PC-3 (cell line): ENCODE data around the gene LAYN. TPM values are rescaled to one million over a fixed set of nuclear protein-coding genes. Genes with fewer than 3 reads are reported as not detected.
A peak's percentile ranks its signal among the peaks of the same experiment; 100 is the strongest.

Source experiments
- ATAC-seq: fragments of 200-7000 bp; cut with Tn5 transposase; 2 replicates; pipeline ENCODE4 v1.9.1; 2020; ENCODE audit warnings: mild to moderate bottlenecking, moderate library complexity
- BruUV-seq: library from RNA; stranded (reverse); fragments of 400-500 nt; replicated peaks from 2 replicates; lab custom pipeline; 2021; lab: Mats Ljungman, UMichigan
- CTCF ChIA-PET: fragments of 300-600 bp; sonication (Branson Sonifier 250); formaldehyde crosslinking; loops from one replicate; lab custom pipeline; 2022; ENCODE audit warnings: antibody characterized with exemption; lab: Charles Lee
- POLR2A ChIA-PET: fragments of 300-600 bp; sonication (Branson Sonifier 250); formaldehyde crosslinking; loops from one replicate; lab custom pipeline; 2022; ENCODE audit warnings: antibody characterized with exemption; ENCODE audit not compliant: unreplicated experiment; lab: Charles Lee
- DNase-seq: peaks from one replicate; pipeline ENCODE4 v3.0.0-alpha.2; 2015
- H2AFZ ChIP-seq: fragments of 300-600 bp; sonication (generic); 2 replicates; pipeline ENCODE4 v1.6.0; 2016; ENCODE audit warnings: antibody characterized with exemption, low read length
- H3F3A ChIP-seq: fragments of 300-600 bp; sonication (generic); one replicate; pipeline ENCODE4 v1.6.0; 2017; ENCODE audit warnings: antibody characterized with exemption, low read length, control low read depth, mild to moderate bottlenecking; ENCODE audit not compliant: unreplicated experiment
- H3K27ac ChIP-seq: fragments of 300-600 bp; sonication (generic); 2 replicates; pipeline ENCODE4 v1.5.1; 2016; ENCODE audit warnings: mild to moderate bottlenecking, low read length
- H3K27me3 ChIP-seq: fragments of 300-600 bp; sonication (generic); 2 replicates; pipeline ENCODE4 v1.6.1; 2016; ENCODE audit warnings: low read length, mixed read lengths
- H3K36me3 ChIP-seq: fragments of 300-600 bp; sonication (generic); 2 replicates; pipeline ENCODE4 v1.6.1; 2016; ENCODE audit warnings: low read depth, mixed run types, low read length, mixed read lengths
- H3K4me1 ChIP-seq: fragments of 300-600 bp; sonication (generic); 2 replicates; pipeline ENCODE4 v1.5.1; 2016; ENCODE audit warnings: low read length; ENCODE audit not compliant: insufficient read depth
- H3K4me2 ChIP-seq: fragments of 300-600 bp; sonication (generic); 2 replicates; pipeline ENCODE4 v1.6.0; 2016; ENCODE audit warnings: low read length
- H3K4me3 ChIP-seq: fragments of 300-600 bp; sonication (generic); 2 replicates; pipeline ENCODE4 v1.5.1; 2016; ENCODE audit warnings: mild to moderate bottlenecking, low read length, mixed read lengths
- H3K79me2 ChIP-seq: fragments of 300-600 bp; sonication (generic); 2 replicates; pipeline ENCODE4 v1.6.1; 2017; ENCODE audit warnings: low read length, mixed read lengths
- H3K9ac ChIP-seq: fragments of 300-600 bp; sonication (generic); 2 replicates; pipeline ENCODE4 v1.6.0; 2016; ENCODE audit warnings: mild to moderate bottlenecking, low read length
- H3K9me2 ChIP-seq: fragments of 300-600 bp; sonication (generic); replicated peaks from 2 replicates; pipeline ENCODE4 v1.6.1; 2016; ENCODE audit warnings: mixed run types, low read length, mixed read lengths
- H3K9me3 ChIP-seq: fragments of 300-600 bp; sonication (generic); 2 replicates; pipeline ENCODE4 v1.6.1; 2016; ENCODE audit warnings: low read length, mixed read lengths
- H4K20me1 ChIP-seq: fragments of 300-600 bp; sonication (generic); 2 replicates; pipeline ENCODE4 v1.6.1; 2016; ENCODE audit warnings: low read length, mixed read lengths
- CTCF ChIP-seq: fragments of 300-600 bp; sonication (generic); conservative IDR thresholded peaks from 2 replicates; pipeline ENCODE4 v1.5.1; 2017; ENCODE audit warnings: antibody characterized with exemption, low read depth, mild to moderate bottlenecking, low read length
- EZH2 ChIP-seq: fragments of 300-600 bp; sonication (generic); IDR thresholded peaks from one replicate; pipeline ENCODE4 v1.6.1; 2017; ENCODE audit warnings: antibody characterized with exemption, mild to moderate bottlenecking, low read length; ENCODE audit not compliant: unreplicated experiment
- EZH2phosphoT487 ChIP-seq: fragments of 300-600 bp; sonication (generic); IDR thresholded peaks from 2 replicates; pipeline ENCODE4 v1.6.1; 2018; ENCODE audit warnings: mild to moderate bottlenecking, antibody characterized with exemption, low read length, borderline replicate concordance
- intact Hi-C: fragments of 100-400 bp; cut with micrococcal nuclease; formaldehyde crosslinking; loops from 2 replicates; pipeline ENCODE4 v1.9.0; 2023
- total RNA-seq: library from RNA; depleted of rRNA; stranded (reverse); fragments of >200 nt; gene quantifications from 2 replicates; pipeline ENCODE4 v1.2.3, GENCODE V29; 2014

LAYN gene
- total RNA-seq, 1 experiment from 2014 or later: 0.47 TPM

GRCh38 chr11:111520560-111520959 is 20.0 kb upstream of the LAYN start:
- Histone ChIP-seq H3K79me2 (no peaks in the 10 kb centered on the region), H3K9me2 (no peaks in the 10 kb centered on the region), H4K20me1 (no peaks in the 10 kb centered on the region), H3K9ac (no peak overlapping the region), H2AFZ (no peak overlapping the region), H3K27me3 (no peaks in the 10 kb centered on the region), H3K36me3 (no peaks in the 10 kb centered on the region), H3K27ac (no peak overlapping the region), H3K4me3 (no peak overlapping the region), H3K4me1 (no peaks in the 10 kb centered on the region), H3K9me3 (no peaks in the 10 kb centered on the region), H3K4me2 (no peak overlapping the region), H3F3A (no peaks in the 10 kb centered on the region)
- BruUV-seq: no TSS peak
- intact Hi-C loops: no loop called here
- POLR2A ChIA-PET: no interaction called here
- DNase-seq: peak; percentile 23
- CTCF ChIA-PET: no interaction called here
- TF ChIP-seq EZH2phosphoT487 (no peak), CTCF (no peak), EZH2 (no peak)
- no peak for ATAC-seq

- Histone ChIP-seq H2AFZ (no peak overlapping the region), H3K9ac (no peak overlapping the region), H3K79me2 (no peaks in the 10 kb centered on the region), H4K20me1 (no peaks in the 10 kb centered on the region), H3K4me1 (peaks cover 3% of the 10 kb centered on the region), H3K27me3 (no peaks in the 10 kb centered on the region), H3K27ac (no peak overlapping the region), H3K36me3 (no peaks in the 10 kb centered on the region), H3K4me2 (no peak overlapping the region), H3K4me3 (no peak overlapping the region), H3K9me3 (no peaks in the 10 kb centered on the region), H3K9me2 (no peaks in the 10 kb centered on the region), H3F3A (no peaks in the 10 kb centered on the region)
- DNase-seq: no peak
- BruUV-seq: no TSS peak
- POLR2A ChIA-PET: no interaction called here
- no peak for ATAC-seq
- intact Hi-C loops: no loop called here
- CTCF ChIA-PET: no interaction called here
- TF ChIP-seq EZH2phosphoT487 (no peak), CTCF (no peak), EZH2 (no peak)
Measured at GRCh38 chr11:111521135-111521534, 19.4 kb upstream of the LAYN start.

- Histone ChIP-seq H3K9me2 (no peaks in the 10 kb centered on the region), H3K4me2 (no peak overlapping the region), H3K36me3 (no peaks in the 10 kb centered on the region), H2AFZ (no peak overlapping the region), H3K27me3 (no peaks in the 10 kb centered on the region), H3K79me2 (no peaks in the 10 kb centered on the region), H3K27ac (no peak overlapping the region), H3K4me1 (peaks cover 16% of the 10 kb centered on the region), H3F3A (no peaks in the 10 kb centered on the region), H3K9me3 (no peaks in the 10 kb centered on the region), H3K9ac (no peak overlapping the region), H4K20me1 (no peaks in the 10 kb centered on the region), H3K4me3 (no peak overlapping the region)
- intact Hi-C loops: no loop called here
- no peak for DNase-seq
- no peak for ATAC-seq
- no TSS peak for BruUV-seq
- TF ChIP-seq EZH2: no peak
- TF ChIP-seq EZH2phosphoT487: no peak
- no peak for TF ChIP-seq CTCF
- CTCF ChIA-PET: no interaction called here
- POLR2A ChIA-PET: no interaction called here
Measured at GRCh38 chr11:111522426-111522825, 18.1 kb upstream of the LAYN start.
